Cardiac fibroblast (primary cell): Measurements from ENCODE around the gene EYS.

ENCODE experiments used
- DNase-seq, 2 donors: peaks; one replicate each; pipeline versions ENCODE4 v3.0.0 to v3.0.0-alpha.2; 2010; ENCODE audit warnings: low read depth in 2 of 2
- H3K4me3 ChIP-seq, 2 donors: replicated peaks in 1 of 2; 1 replicate in 1 of 2; 2 replicates in 1 of 2; pipeline ENCODE4 v1.5.1; 2011; ENCODE audit warnings: low read depth in 2 of 2, low read length in 2 of 2, mild to moderate bottlenecking in 2 of 2, moderate library complexity in 1 of 2
- CTCF ChIP-seq: IDR thresholded peaks from one replicate; pipeline ENCODE4 v1.5.1; 2011; ENCODE audit warnings: low read depth, mild to moderate bottlenecking, low read length, inconsistent platforms

The EYS gene

DNA sequence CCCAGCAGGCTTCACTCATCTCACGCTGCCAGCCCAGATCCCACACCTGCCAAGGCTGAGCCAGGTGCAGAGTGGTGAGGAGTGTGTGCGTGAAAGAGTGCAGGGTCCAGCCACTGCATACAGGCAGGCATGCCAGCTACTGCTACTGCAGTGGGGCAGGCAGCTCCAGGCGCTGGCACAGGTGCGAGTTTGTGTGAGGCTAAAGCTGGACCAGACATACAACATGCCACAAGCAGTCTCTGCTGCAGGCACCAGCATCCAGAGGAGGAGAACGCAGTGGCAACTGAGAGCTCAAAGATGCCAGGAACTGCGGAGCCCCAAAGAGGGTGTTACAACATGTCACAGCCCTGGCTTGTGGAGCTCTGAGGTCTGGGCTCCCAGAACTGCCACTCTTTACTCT is 149.8 kb downstream of the EYS start:
- no peak for DNase-seq
- no peak overlapping the region for H3K4me3 ChIP-seq
- TF ChIP-seq CTCF, result no peak

- H3K4me3 ChIP-seq, result no peak overlapping the region
- DNase-seq, result no peak
- TF ChIP-seq CTCF, result no peak
These were observed 160.1 kb downstream of the EYS start for GRCh38 chr6:65546894-65547293.

DNA sequence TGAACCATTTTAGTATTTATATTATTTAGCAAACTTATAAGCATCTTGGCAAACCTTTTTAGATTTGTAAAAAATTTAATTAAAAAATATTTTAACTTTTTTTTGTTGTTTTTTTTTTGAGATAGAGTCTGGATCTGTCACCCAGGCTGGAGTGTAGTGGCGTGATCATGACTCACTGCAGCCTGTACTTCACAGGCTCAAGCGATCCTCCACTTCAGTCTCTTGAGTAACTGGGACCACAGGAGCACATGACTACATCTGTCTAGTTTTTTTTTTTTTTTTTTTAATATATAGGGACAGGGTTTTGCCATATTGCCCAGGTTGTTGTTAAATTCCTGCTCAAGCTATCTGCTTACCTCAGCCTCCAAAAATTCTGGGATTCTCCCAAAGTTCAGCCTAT is 161.1 kb downstream of the EYS start:
- DNase-seq, result no peak
- no peak for TF ChIP-seq CTCF
- no peak overlapping the region for H3K4me3 ChIP-seq

DNA sequence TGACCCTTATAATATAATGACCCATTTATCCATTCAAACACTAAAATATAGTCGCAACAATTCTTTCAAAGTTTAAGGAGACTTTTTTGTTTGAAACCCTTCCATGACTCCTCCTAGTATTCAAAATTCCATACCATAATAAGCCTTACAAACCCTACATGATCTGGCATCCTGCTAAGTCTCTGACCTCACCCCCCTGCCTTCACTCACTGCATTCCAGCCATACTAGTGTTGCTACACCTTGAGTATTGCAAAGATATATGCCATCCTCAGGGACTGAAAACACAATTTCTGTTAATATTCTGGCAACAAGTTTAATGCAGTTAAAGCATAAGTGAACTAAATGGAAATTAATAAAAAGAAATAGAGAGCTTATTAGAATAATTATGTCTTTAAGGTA is 168.4 kb downstream of the EYS start:
- no peak overlapping the region for H3K4me3 ChIP-seq
- DNase-seq, result no peak
- no peak for TF ChIP-seq CTCF

DNA sequence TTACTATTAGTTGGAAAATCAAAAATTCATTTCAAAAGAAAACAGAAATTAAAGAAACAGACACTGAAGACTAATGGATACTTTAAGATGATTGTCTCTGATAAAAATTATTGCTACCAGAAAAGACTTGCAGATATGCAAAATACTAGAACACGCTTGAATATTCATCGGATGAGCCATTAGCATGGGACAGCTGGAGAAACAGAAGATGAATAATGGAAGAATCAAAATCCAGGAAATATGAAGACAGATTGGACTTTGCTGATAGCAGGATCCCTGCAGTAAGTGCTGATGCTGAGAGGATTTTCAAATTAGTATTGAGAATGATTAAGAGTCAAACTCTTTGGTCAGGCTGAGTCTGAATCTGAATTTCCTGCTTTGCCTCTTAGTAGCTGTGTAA is 169.4 kb downstream of the EYS start:
- no peak for TF ChIP-seq CTCF
- H3K4me3 ChIP-seq, result no peak overlapping the region
- no peak for DNase-seq

DNA sequence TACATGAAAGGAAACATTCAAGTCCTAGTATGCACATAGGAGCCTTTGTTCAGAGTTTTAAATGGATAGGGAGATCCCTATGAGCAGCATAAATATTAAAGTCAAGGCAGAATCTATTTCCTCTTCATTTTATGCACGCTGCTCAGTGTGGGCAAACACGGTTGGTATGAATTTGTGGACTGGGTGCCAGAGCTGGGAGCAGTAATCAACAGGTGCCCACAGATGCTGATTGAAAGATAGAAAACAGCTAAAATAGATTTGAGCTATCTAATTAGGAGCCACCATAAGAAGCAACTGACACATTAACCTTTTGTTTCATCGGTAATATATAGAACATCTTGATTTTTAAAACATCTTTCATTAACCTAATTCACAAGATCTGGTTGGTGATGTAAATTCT is 175.5 kb downstream of the EYS start:
- no peak for DNase-seq
- H3K4me3 ChIP-seq, result no peak overlapping the region
- no peak for TF ChIP-seq CTCF

GRCh38 chr6:65524232-65524631 is 182.8 kb downstream of the EYS start:
- TF ChIP-seq CTCF, result no peak
- H3K4me3 ChIP-seq, result no peak overlapping the region
- DNase-seq, result no peak
